Measurements from ENCODE around the gene REEP6. TPM values are rescaled to one million over a fixed set of nuclear protein-coding genes. Genes with fewer than 3 reads are reported as not detected.

REEP6 gene
- total and polyA plus RNA-seq, 2 of the 8 experiments (the other 6 are each of a cell fraction or from before 2014, with no cell fraction given): 12.6 to 20.7 TPM

GRCh38 chr19:1468821-1469254 lies 22.1 kb upstream of the REEP6 start:
- Histone ChIP-seq H3K27me3 (replicated peaks in 1 of 4; ENCODE audit: control insufficient read depth in 3 of 4, extremely low read depth in 1 of 4, insufficient read depth in 3 of 4, low read length in 3 of 4) (peaks cover 66 to 94% (median 90%) of the 10 kb centered on the region in 4 experiments), H3K79me2 (ENCODE audit: control insufficient read depth in 1 of 2, insufficient read depth in 2 of 2, low read length in 2 of 2) (no peaks in the 10 kb centered on the region), H4K5ac (ENCODE audit: insufficient read length, low read depth, low read length) (no peak overlapping the region), H3K56ac (replicated peaks; ENCODE audit: insufficient read length, low read depth, low read length) (no peak overlapping the region), H3K4me1 (replicated peaks in 1 of 4; ENCODE audit: control insufficient read depth in 3 of 4, insufficient read depth in 4 of 4, low read length in 3 of 4) (peaks cover 0 to 51% (median 28%) of the 10 kb centered on the region in 4 experiments; a peak in 5 of 7 replicates), H2AFZ (ENCODE audit: low read length) (no peak overlapping the region), H2AK5ac (ENCODE audit: low read depth, low read length) (no peak overlapping the region), H2BK20ac (ENCODE audit: low read length) (no peak overlapping the region), H2BK12ac (ENCODE audit: low read depth, low read length) (no peak overlapping the region), H2BK15ac (ENCODE audit: low read length) (no peak overlapping the region), H4K20me1 (replicated peaks in 1 of 2; ENCODE audit: control insufficient read depth in 1 of 2, insufficient read depth in 2 of 2, low read length in 2 of 2) (peaks cover 20 to 54% of the 10 kb centered on the region in 2 experiments), H3K4me3 (ENCODE audit: extremely low read depth in 1 of 4, insufficient read depth in 2 of 4, low read depth in 3 of 4, low read length in 4 of 4) (peak overlapping the region in 1 of 4 experiments; percentile 51; a peak in 3 of 8 replicates), H4K8ac (ENCODE audit: extremely low read depth, insufficient read depth, low read length) (no peak overlapping the region), H3K23me2 (ENCODE audit: low read depth, low read length) (peaks cover 13% of the 10 kb centered on the region; the same call in 1 of the 2 replicates), H3K23ac (ENCODE audit: insufficient read length) (no peak overlapping the region), H3K4ac (replicated peaks; ENCODE audit: insufficient read length, low read depth, low read length) (no peak overlapping the region), H3K9ac (replicated peaks in 1 of 4; ENCODE audit: extremely low read depth in 1 of 4, low read depth in 3 of 4, low read length in 3 of 4) (no peak overlapping the region), H3K9me3 (ENCODE audit: insufficient read depth in 2 of 2, low read depth in 1 of 2, low read length in 1 of 2) (peaks cover 0 to 7% of the 10 kb centered on the region in 2 experiments; a peak in 1 of 4 replicates), H2BK5ac (ENCODE audit: low read depth, low read length) (no peak overlapping the region), H2BK120ac (replicated peaks; ENCODE audit: low read depth, low read length) (no peak overlapping the region), H3K79me1 (ENCODE audit: low read depth, low read length) (no peaks in the 10 kb centered on the region), H3K18ac (ENCODE audit: extremely low read depth, low read length) (no peak overlapping the region), H3K27ac (ENCODE audit: low read depth, low read length) (no peak overlapping the region), H4K91ac (replicated peaks; ENCODE audit: insufficient read length, low read length) (no peak overlapping the region), H3K14ac (ENCODE audit: insufficient read length) (no peak overlapping the region), H3K36me3 (ENCODE audit: control insufficient read depth in 2 of 4, insufficient read depth in 4 of 4, low read length in 3 of 4) (peaks cover 0 to 41% (median 0%) of the 10 kb centered on the region in 4 experiments; a peak in 2 of 8 replicates), H3K4me2 (ENCODE audit: insufficient read depth in 1 of 2, low read depth in 2 of 2, low read length in 2 of 2) (peak overlapping the region; percentile 64 to 86)
- ChIA-PET POLR2A (ENCODE audit: partially characterized antibody) (interaction anchor here (0.6 to 5.5 kb wide), 7 partner anchors 9 to 200 kb away, joined by 3 to 72 read pairs (median 4); partner anchors contain the start of gene CIRBP), CTCF (ENCODE audit: partially characterized antibody) (interaction anchor here (0.9 to 5.5 kb wide), 4 partner anchors 9 to 40 kb away, joined by 3 to 53 read pairs (median 20); no protein-coding TSS in a partner anchor)
- TF ChIP-seq KDM4A (IDR thresholded peaks at IDR 0.05; ENCODE audit: low read depth, low read length, severe bottlenecking): no peak
- TF ChIP-seq CTCF (IDR thresholded peaks at IDR 0.05; ENCODE audit: control extremely low read depth in 1 of 3, insufficient read depth in 1 of 3, low read depth in 1 of 3, low read length in 3 of 3): peak in 1 of 3 experiments; percentile 29; a peak in 2 of 4 replicates
- no peak for FAIRE-seq
- DNase-seq (ENCODE audit: low read depth in 1 of 2, low spot score in 2 of 2): peak in 1 of 2 experiments; percentile 84
- 9% methylated on average over 20 of the region's 47 CpGs; no CpG with 5 or more reads in 1 of the 2 experiments for WGBS, 2 experiments (ENCODE audit: extremely low coverage in 1 of 2, insufficient coverage in 1 of 2, insufficient read length in 1 of 2, insufficient replicate concordance in 2 of 2, low coverage in 1 of 2, low lambda C conversion rate in 2 of 2, missing lambda C conversion rate in 1 of 2)

Measured in H1 (cell line).